GM12878 (cell line): ENCODE measurements around the gene SCP2. TPM values are rescaled to one million over a fixed set of nuclear protein-coding genes. Genes with fewer than 3 reads are reported as not detected.
"Not testable (repeated sequence)": the region's sequence is repeated elsewhere in the genome, so short reads cannot be mapped to it uniquely, and the experiment has no call there.

Experiments used
- ATAC-seq: fragments of 200-7000 bp; cut with Tn5 transposase; 3 replicates; pipeline ENCODE4 v1.9.1; 2020; ENCODE audit warnings: mild to moderate bottlenecking, moderate library complexity
- BruUV-seq: library from RNA; stranded (reverse); fragments of 400-500 nt; replicated peaks from 2 replicates; lab custom pipeline; 2021; lab: Mats Ljungman, UMichigan
- CTCF ChIA-PET: fragments of 300-600 bp; sonication (Branson Sonifier 250); formaldehyde crosslinking; extraction: SDS; loops from one replicate; lab custom pipeline; 2021; ENCODE audit warnings: inconsistent platforms; lab: Yijun Ruan, JAX
- POLR2A ChIA-PET: fragments of 350-600 bp; formaldehyde crosslinking; extraction: SDS; loops from one replicate; lab custom pipeline; 2021; ENCODE audit warnings: inconsistent platforms; lab: Charles Lee
- RAD21 ChIA-PET: fragments of 300-600 bp; sonication (Branson Sonifier 250); formaldehyde crosslinking; loops from one replicate; lab custom pipeline; 2023; ENCODE audit warnings: antibody characterized with exemption; ENCODE audit not compliant: unreplicated experiment; lab: Charles Lee
- SMC1A ChIA-PET: fragments of 300-600 bp; sonication (Branson Sonifier 250); formaldehyde crosslinking; loops from one replicate; lab custom pipeline; 2023; ENCODE audit not compliant: unreplicated experiment, uncharacterized antibody; lab: Charles Lee
- DNase-seq: peaks from one replicate; pipeline ENCODE4 v3.0.0-alpha.2; 2011; ENCODE audit warnings: low read depth, low spot score
- FAIRE-seq: peaks from 3 replicates; lab custom pipeline; 2011; peaks lifted over from hg19 to GRCh38; lab: Jason Lieb, UNC
- H2AFZ ChIP-seq: 2 replicates; pipeline ENCODE4 v1.6.0; 2011; ENCODE audit warnings: low read depth, low read length, control low read depth; ENCODE audit not compliant: control insufficient read depth
- H3K27ac ChIP-seq: 2 replicates; pipeline ENCODE4 v1.5.1; 2011; ENCODE audit warnings: control low read depth; ENCODE audit not compliant: control insufficient read depth, insufficient read depth
- H3K27me3 ChIP-seq, 2 experiments: replicated peaks in 1 of 2; 2 replicates each; pipeline versions ENCODE4 v1.6.0 to v1.6.1; 2011; ENCODE audit warnings: low read length in 1 of 2; ENCODE audit not compliant: control insufficient read depth in 2 of 2, insufficient read depth in 2 of 2
- H3K36me3 ChIP-seq, 2 experiments: 2 replicates each; pipeline ENCODE4 v1.5.1; 2011; ENCODE audit warnings: low read length in 1 of 2; ENCODE audit not compliant: control insufficient read depth in 2 of 2, insufficient read depth in 2 of 2
- H3K4me1 ChIP-seq: 2 replicates; pipeline ENCODE4 v1.6.1; 2011; ENCODE audit warnings: mild to moderate bottlenecking, low read length, moderate library complexity, mixed read lengths; ENCODE audit not compliant: control insufficient read depth, insufficient read depth
- H3K4me2 ChIP-seq: 2 replicates; pipeline ENCODE4 v1.6.0; 2011; ENCODE audit warnings: control low read depth; ENCODE audit not compliant: control insufficient read depth, insufficient read depth
- H3K4me3 ChIP-seq: fragments of 200-600 bp; sonication (generic); 2 replicates; pipeline ENCODE4 v1.5.1; 2016
- H3K79me2 ChIP-seq: 2 replicates; pipeline ENCODE4 v1.6.0; 2011; ENCODE audit warnings: low read length; ENCODE audit not compliant: control insufficient read depth, insufficient read depth
- H3K9ac ChIP-seq: 2 replicates; pipeline ENCODE4 v1.8.0; 2011; ENCODE audit warnings: low read length, control low read depth, mixed read lengths; ENCODE audit not compliant: control insufficient read depth, insufficient read depth
- H3K9me3 ChIP-seq: replicated peaks from 3 replicates; pipeline ENCODE4 v1.5.1; 2011; ENCODE audit warnings: mild to moderate bottlenecking, low read length; ENCODE audit not compliant: control insufficient read depth, insufficient read depth
- H4K20me1 ChIP-seq: 2 replicates; pipeline ENCODE4 v1.6.0; 2011; ENCODE audit not compliant: control insufficient read depth, insufficient read depth
- WGBS: methylation state at CpG from one replicate; pipeline ENCODE4 v1.1.6; 2016; ENCODE audit warnings: low lambda C conversion rate; ENCODE audit not compliant: insufficient replicate concordance, insufficient coverage; ENCODE audit errors: missing lambda C conversion rate; 5-methylcytosine and 5-hydroxymethylcytosine counted together
- in situ Hi-C: fragments of 300-500 bp; cut with MboI; formaldehyde crosslinking; loops from 9 replicates; pipeline ENCODE4 v1.14.3; 2018; ENCODE audit warnings: mixed read lengths
- intact Hi-C: fragments of 100-400 bp; cut with micrococcal nuclease; formaldehyde crosslinking; loops from one replicate; pipeline ENCODE4 v1.14.2; 2022; ENCODE audit not compliant: unreplicated experiment
- polyA plus RNA-seq, 11 experiments: library from polyadenylated mRNA; depleted of rRNA in 4 of 11; unstranded in 6 of 11; stranded (reverse) in 5 of 11; fragments of >200 nt; fragmentation: Nextera tagmentation in 4 of 11; fragmentation: Illumina TruSeq in 1 of 11; extraction: Ambion mirVana in 4 of 11; extraction: Trizol in 1 of 11; gene quantifications; 1 replicate in 1 of 11; 2 replicates in 10 of 11; pipeline versions ENCODE4 v1.2.1 to v1.2.3, GENCODE V29; 2011 to 2016; ENCODE audit warnings: inconsistent platforms in 2 of 11, missing spikeins in 2 of 11, low read depth in 1 of 11
- total RNA-seq, 4 experiments: library from RNA; depleted of rRNA in 3 of 4; stranded (reverse); fragments of >200 nt in 3 of 4; fragmentation: Illumina TruSeq in 1 of 4; extraction: Trizol in 1 of 4; gene quantifications; 2 replicates each; pipeline versions ENCODE4 v1.2.1 to v1.2.3, GENCODE V29; 2013 to 2021

The SCP2 gene
- total and polyA plus RNA-seq, 10 of the 15 experiments (the other 5 are each of a cell fraction or from before 2014, with no cell fraction given) = 74.3 to 327 (median 127) TPM

DNA sequence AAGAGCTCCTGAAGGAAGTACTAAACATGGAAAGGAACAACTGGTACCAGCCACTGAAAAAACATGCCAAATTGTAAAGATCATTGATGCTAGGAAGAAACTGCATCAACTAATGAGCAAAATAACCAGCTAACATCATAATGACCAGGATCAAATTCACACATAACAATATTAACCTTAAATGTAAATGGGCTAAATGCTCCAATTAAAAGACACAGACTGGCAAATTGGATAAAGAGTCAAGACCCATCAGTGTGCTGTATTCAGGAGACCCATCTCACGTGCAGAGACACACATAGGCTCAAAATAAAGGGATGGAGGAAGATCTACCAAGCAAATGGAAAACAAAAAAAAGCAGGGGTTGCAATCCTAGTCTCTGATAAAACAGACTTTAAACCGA is 79.5 kb downstream of the SCP2 start:
- intact Hi-C loops, CTCF ChIA-PET: not testable (repeated sequence)

DNA sequence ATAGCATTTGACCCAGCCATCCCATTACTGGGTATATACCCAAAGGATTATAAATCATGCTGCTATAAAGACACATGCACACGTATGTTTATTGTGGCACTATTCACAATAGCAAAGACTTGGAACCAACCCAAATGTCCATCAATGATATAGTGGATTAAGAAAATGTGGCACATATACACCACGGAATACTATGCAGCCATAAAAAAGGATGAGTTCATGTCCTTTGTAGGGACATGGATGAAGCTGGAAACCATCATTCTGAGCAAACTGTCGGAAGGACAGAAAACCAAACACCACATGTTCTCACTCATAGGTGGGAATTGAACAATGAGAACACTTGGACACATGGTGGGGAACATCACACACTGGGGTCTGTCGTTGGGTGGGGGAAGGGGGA is 83.2 kb downstream of the SCP2 start:
- H4K20me1 ChIP-seq, RAD21 ChIA-PET, H3K4me3 ChIP-seq, in situ Hi-C loops, POLR2A ChIA-PET, H3K9me3 ChIP-seq, CTCF ChIA-PET, H3K4me2 ChIP-seq, H2AFZ ChIP-seq, H3K36me3 ChIP-seq, DNase-seq, FAIRE-seq, H3K9ac ChIP-seq, H3K27me3 ChIP-seq, ATAC-seq, H3K79me2 ChIP-seq, intact Hi-C loops, BruUV-seq, H3K27ac ChIP-seq, H3K4me1 ChIP-seq: not testable (repeated sequence)
- SMC1A ChIA-PET = interaction anchor here (1.1 kb wide), 1 partner anchor 7 kb away, joined by 3 read pairs; no protein-coding TSS in a partner anchor
- 52% methylated on average over 4 of the region's 4 CpGs for WGBS

More for the DNA sequence above, 79.5 kb downstream of the SCP2 start:
- FAIRE-seq, ATAC-seq, SMC1A ChIA-PET, in situ Hi-C loops, RAD21 ChIA-PET, H2AFZ ChIP-seq, H3K9ac ChIP-seq, H3K79me2 ChIP-seq, DNase-seq, H3K36me3 ChIP-seq, H3K27me3 ChIP-seq, BruUV-seq, POLR2A ChIA-PET, H3K4me2 ChIP-seq, H3K4me1 ChIP-seq, H4K20me1 ChIP-seq, H3K4me3 ChIP-seq, H3K9me3 ChIP-seq, H3K27ac ChIP-seq: not testable (repeated sequence)
- WGBS = 70% methylated on average over 1 of the region's 2 CpGs
